ENCODE measurements around the gene TEX29.

TEX29 gene

GRCh38 chr13:111314852-111315251, 5.6 kb upstream of the TEX29 start:
- no peak overlapping the region for H3K4me3 ChIP-seq (ENCODE audit: low read depth, low read length)
- TF ChIP-seq, protein P1, sequence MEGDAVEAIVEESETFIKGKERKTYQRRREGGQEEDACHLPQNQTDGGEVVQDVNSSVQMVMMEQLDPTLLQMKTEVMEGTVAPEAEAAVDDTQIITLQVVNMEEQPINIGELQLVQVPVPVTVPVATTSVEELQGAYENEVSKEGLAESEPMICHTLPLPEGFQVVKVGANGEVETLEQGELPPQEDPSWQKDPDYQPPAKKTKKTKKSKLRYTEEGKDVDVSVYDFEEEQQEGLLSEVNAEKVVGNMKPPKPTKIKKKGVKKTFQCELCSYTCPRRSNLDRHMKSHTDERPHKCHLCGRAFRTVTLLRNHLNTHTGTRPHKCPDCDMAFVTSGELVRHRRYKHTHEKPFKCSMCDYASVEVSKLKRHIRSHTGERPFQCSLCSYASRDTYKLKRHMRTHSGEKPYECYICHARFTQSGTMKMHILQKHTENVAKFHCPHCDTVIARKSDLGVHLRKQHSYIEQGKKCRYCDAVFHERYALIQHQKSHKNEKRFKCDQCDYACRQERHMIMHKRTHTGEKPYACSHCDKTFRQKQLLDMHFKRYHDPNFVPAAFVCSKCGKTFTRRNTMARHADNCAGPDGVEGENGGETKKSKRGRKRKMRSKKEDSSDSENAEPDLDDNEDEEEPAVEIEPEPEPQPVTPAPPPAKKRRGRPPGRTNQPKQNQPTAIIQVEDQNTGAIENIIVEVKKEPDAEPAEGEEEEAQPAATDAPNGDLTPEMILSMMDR (IDR thresholded peaks at IDR 0.05; ENCODE audit: low read depth, low read length), result no peak

GRCh38 chr13:111315347-111315995, 5.0 kb upstream of the TEX29 start:
- TF ChIP-seq, protein P1 (IDR thresholded peaks at IDR 0.05; ENCODE audit: low read depth, low read length), result no peak
- H3K4me3 ChIP-seq (ENCODE audit: low read depth, low read length), result no peak overlapping the region

GRCh38 chr13:111316161-111316730, 4.2 kb upstream of the TEX29 start:
- TF ChIP-seq, protein P1 (IDR thresholded peaks at IDR 0.05; ENCODE audit: low read depth, low read length), result no peak
- H3K4me3 ChIP-seq (ENCODE audit: low read depth, low read length), result no peak overlapping the region

DNA sequence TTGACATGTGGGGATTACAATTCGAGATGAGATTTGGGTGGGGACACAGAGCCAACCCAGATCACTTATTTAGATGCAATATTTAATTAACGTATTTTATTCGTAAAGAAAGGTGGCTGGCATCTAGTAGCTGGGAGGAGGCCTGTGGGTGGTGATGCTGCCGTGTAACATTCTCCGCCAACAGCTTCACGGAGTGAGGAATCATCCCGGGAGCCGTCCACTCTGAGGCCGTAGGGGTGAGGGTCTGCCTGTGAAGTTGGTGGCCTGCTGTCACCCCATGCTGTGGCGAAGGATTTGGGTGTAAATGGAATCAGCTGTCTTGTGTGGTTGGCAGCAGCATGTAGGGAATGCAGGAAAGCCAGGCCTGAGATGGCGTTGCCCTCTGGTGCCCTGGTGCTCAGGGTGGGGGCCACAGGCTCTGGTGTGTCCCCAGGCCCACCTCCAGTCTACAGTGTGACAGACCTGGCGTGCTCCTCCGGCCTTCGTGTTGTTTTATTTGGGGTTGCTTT, 3.3 kb upstream of the TEX29 start:
- H3K4me3 ChIP-seq (ENCODE audit: low read depth, low read length), result no peak overlapping the region
- TF ChIP-seq, protein P1 (IDR thresholded peaks at IDR 0.05; ENCODE audit: low read depth, low read length), result no peak

DNA sequence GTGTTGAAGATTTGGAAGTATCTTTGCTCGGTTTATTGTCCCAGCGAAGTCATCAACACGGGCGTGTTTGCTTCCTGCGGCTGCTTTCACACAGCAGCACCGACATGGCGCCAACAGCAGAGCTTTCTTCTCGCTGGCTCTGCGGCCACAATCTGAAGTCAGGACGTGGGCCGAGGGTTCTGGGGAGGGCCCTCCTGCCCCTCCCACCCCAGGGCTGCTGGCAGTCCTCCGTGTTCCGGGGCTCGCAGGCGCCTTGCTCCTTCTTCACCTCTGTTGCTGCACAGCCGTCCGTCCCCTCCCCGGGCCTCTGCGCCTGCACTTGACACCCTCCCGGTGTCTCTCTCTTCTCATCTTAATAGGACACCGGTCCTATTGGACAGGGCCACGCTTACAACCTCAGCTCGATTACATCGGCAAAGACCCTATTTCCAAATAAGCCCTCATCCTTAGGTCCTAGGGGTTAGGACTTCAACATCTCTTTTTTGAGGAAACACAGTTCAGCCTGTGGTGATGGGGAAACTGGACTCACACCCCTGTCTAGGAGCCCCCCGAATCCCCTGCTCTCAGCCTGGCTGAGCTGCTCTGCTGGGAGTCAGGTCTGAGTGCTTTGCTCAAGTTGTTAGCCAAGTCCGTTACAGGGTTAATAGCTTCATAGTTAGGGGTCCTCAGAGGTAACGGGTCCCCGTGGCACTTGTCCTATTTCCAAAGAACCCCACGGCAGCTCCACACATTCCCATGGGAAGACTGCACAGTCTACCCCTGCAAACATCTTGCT, 2.7 kb upstream of the TEX29 start:
- H3K4me3 ChIP-seq (ENCODE audit: low read depth, low read length), result no peak overlapping the region
- TF ChIP-seq, protein P1 (IDR thresholded peaks at IDR 0.05; ENCODE audit: low read depth, low read length), result no peak

GRCh38 chr13:111318386-111318785, 2.1 kb upstream of the TEX29 start:
- TF ChIP-seq, protein P1 (IDR thresholded peaks at IDR 0.05; ENCODE audit: low read depth, low read length), result no peak
- H3K4me3 ChIP-seq (ENCODE audit: low read depth, low read length), result no peak overlapping the region

DNA sequence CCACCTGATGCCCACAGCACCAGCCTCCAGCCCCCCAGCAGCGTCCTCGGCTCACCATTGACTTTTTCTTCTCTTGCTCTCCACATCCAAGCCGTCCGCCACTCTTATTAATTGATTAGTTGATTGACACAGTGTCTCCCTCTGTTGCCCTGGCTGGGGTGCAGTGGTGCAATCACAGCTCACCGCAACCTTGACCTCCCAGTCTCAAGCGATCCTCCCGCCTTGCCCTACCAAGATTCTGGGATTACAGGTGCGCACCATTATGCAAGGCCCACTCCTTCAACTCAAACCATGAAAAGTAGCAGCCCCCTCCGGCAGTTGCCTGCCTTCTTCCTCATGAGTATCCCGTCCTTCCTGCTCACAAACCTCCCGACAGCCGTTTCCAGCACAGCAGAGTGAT, 921 bp upstream of the TEX29 start:
- TF ChIP-seq, protein P1 (IDR thresholded peaks at IDR 0.05; ENCODE audit: low read depth, low read length), result no peak

More for the DNA sequence above, 921 bp upstream of the TEX29 start:
- no peak overlapping the region for H3K4me3 ChIP-seq (ENCODE audit: low read depth, low read length)
